Measurements from ENCODE around the gene TMEM117.

DNA sequence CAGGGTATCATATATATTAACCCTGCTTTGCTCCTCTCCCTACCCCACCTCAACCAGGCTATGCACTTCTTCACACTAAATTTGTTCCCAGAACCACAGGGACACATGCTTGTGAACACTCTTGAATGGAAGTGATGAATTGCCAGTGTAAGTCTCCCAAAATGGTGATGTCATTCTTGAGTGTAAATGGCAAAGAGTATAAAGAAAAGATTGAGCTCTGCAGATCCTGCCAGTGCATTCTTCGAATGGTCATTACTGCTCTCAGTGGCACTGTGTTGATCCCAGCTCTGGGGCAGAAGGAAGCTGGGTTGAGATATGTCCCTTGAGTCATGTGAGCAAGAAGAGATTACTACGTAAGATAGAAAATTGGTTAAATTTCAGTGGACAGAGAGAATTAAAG lies 313.1 kb downstream of the TMEM117 start:
- TF ChIP-seq, protein P1, sequence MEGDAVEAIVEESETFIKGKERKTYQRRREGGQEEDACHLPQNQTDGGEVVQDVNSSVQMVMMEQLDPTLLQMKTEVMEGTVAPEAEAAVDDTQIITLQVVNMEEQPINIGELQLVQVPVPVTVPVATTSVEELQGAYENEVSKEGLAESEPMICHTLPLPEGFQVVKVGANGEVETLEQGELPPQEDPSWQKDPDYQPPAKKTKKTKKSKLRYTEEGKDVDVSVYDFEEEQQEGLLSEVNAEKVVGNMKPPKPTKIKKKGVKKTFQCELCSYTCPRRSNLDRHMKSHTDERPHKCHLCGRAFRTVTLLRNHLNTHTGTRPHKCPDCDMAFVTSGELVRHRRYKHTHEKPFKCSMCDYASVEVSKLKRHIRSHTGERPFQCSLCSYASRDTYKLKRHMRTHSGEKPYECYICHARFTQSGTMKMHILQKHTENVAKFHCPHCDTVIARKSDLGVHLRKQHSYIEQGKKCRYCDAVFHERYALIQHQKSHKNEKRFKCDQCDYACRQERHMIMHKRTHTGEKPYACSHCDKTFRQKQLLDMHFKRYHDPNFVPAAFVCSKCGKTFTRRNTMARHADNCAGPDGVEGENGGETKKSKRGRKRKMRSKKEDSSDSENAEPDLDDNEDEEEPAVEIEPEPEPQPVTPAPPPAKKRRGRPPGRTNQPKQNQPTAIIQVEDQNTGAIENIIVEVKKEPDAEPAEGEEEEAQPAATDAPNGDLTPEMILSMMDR (IDR thresholded peaks at IDR 0.05; ENCODE audit: low read length) = no peak
- TF ChIP-seq EZH2 (IDR thresholded peaks at IDR 0.05; ENCODE audit: borderline replicate concordance, low read length) = no peak

Data from OCI-LY1 (cell line).